Ascending aorta (tissue), 2 donors: Measurements from ENCODE around the gene SLC17A9. TPM values are rescaled to one million over a fixed set of nuclear protein-coding genes. Genes with fewer than 3 reads are reported as not detected.

Experiments used
- DNase-seq, 2 donors: peaks; one replicate each; pipeline ENCODE4 v3.0.0-alpha.2; 2019; ENCODE audit warnings: low spot score in 2 of 2
- H3K27ac ChIP-seq, 2 donors: fragments of 200-600 bp; sonication (generic); one replicate each; pipeline ENCODE4 v1.5.1; 2016 to 2017; ENCODE audit warnings: mild to moderate bottlenecking in 1 of 2
- H3K27me3 ChIP-seq: fragments of 200-600 bp; sonication (generic); one replicate; pipeline ENCODE4 v1.5.1; 2017
- H3K36me3 ChIP-seq, 2 donors: fragments of 200-600 bp; sonication (generic); one replicate each; pipeline ENCODE4 v1.5.1; 2016
- H3K4me1 ChIP-seq, 2 donors: fragments of 200-600 bp; sonication (generic); one replicate each; pipeline ENCODE4 v1.5.1; 2016 to 2017; ENCODE audit warnings: mild to moderate bottlenecking in 1 of 2
- H3K4me3 ChIP-seq, 2 donors: fragments of 200-600 bp; sonication (generic); one replicate each; pipeline ENCODE4 v1.5.1; 2016 to 2017; ENCODE audit warnings: mild to moderate bottlenecking in 1 of 2
- H3K9me3 ChIP-seq, 2 donors: fragments of 200-600 bp; sonication (generic); one replicate each; pipeline ENCODE4 v1.5.1; 2016
- intact Hi-C: fragments of 100-400 bp; cut with DNase I; formaldehyde crosslinking; loops from one replicate; pipeline ENCODE4 v1.15.1; 2023
- total RNA-seq: library from RNA; depleted of rRNA; stranded (reverse); fragments of >200 nt; gene quantifications from one replicate; pipeline ENCODE4 v1.1.0, GENCODE V29; 2016
- TF ChIP-seq, protein P1 (sequence below), 3 experiments: fragments of 200-600 bp in 2 of 3; fragments of 450-650 bp in 1 of 3; sonication (generic) in 2 of 3; IDR thresholded peaks; one replicate each; pipeline ENCODE4 v1.5.1; 2016 to 2019; ENCODE audit warnings: antibody characterized with exemption in 3 of 3, mild to moderate bottlenecking in 1 of 3, moderate library complexity in 1 of 3

Gene SLC17A9
- total RNA-seq, 1 donor from 2014 or later, result 30.0 TPM

DNA sequence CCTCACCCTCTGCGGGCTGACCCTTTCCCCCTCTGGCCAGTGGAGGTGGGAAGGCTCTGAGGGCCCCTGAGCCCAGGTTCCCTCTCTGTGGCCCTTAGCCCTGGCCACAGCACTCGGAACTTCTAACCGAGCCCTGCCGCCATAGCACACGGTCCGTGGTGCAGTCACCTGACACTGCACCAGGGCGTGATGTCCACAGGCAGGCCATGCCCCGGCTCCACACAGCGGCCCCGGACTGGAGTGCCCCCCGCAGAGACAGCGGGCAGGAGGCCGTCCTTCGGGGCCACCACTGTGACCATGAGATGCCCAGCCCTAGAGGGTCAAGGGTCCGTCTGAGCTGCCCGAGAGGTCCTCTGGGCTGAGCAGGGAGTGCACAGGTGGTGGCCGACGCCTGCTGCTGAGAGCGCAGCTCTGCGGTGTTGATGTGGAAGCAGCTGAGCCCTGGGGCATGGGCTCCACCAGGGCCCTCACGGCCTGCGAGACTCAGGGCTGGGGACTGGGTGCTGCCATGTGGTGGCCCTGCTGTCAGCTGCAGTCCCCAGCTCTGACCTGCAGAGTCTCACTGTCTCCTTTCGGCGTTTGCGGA is 65.4 kb downstream of the SLC17A9 start:
- Histone ChIP-seq H3K9me3 (peaks cover under 1 to 4% of the 10 kb centered on the region in 2 donors), H3K36me3 (no peaks in the 10 kb centered on the region), H3K4me1 (no peaks in the 10 kb centered on the region), H3K27me3 (no peaks in the 10 kb centered on the region), H3K4me3 (no peak overlapping the region), H3K27ac (no peak overlapping the region)
- intact Hi-C loops, result no loop called here
- TF ChIP-seq, protein P1, sequence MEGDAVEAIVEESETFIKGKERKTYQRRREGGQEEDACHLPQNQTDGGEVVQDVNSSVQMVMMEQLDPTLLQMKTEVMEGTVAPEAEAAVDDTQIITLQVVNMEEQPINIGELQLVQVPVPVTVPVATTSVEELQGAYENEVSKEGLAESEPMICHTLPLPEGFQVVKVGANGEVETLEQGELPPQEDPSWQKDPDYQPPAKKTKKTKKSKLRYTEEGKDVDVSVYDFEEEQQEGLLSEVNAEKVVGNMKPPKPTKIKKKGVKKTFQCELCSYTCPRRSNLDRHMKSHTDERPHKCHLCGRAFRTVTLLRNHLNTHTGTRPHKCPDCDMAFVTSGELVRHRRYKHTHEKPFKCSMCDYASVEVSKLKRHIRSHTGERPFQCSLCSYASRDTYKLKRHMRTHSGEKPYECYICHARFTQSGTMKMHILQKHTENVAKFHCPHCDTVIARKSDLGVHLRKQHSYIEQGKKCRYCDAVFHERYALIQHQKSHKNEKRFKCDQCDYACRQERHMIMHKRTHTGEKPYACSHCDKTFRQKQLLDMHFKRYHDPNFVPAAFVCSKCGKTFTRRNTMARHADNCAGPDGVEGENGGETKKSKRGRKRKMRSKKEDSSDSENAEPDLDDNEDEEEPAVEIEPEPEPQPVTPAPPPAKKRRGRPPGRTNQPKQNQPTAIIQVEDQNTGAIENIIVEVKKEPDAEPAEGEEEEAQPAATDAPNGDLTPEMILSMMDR (IDR thresholded peaks at IDR 0.05), result no peak
- DNase-seq, result no peak

Other genes with a start within 250 kb of the SLC17A9 start
- not detected for gene NTSR1, start 243.9 kb upstream of the SLC17A9 start, total RNA-seq
- 5.7 TPM for gene MRGBP, start 156.2 kb upstream of the SLC17A9 start, total RNA-seq
- gene OGFR, start 147.9 kb upstream of the SLC17A9 start, total RNA-seq, result 77.4 TPM
- 13.8 TPM for gene COL9A3, start 135.7 kb upstream of the SLC17A9 start, total RNA-seq
- gene TCFL5, start 90.9 kb upstream of the SLC17A9 start, total RNA-seq, result 1.1 TPM
- gene DIDO1, start 26.2 kb upstream of the SLC17A9 start, total RNA-seq, result 42.4 TPM
- 9.2 TPM for gene GID8, start 14.6 kb upstream of the SLC17A9 start, total RNA-seq
- not detected for gene BHLHE23, start 54.3 kb downstream of the SLC17A9 start, total RNA-seq